ENCODE measurements around the gene FAM117A.

FAM117A gene

GRCh38 chr17:49707608-49708514, 56.1 kb downstream of the FAM117A start, which contains the start of gene SLC35B1:
Gene SLC35B1 (minus strand): TSS chr17:49707964. CDS start chr17:49707833, 131 bp downstream.
- peak; percentile 98 for DNase-seq (ENCODE audit: low spot score)

GRCh38 chr17:49707246-49707607, 56.7 kb downstream of the FAM117A start:
- no peak for DNase-seq (ENCODE audit: low spot score)

GRCh38 chr17:49705254-49705653, 58.7 kb downstream of the FAM117A start:
- no peak for DNase-seq (ENCODE audit: low spot score)

GRCh38 chr17:49703557-49704277, 60.2 kb downstream of the FAM117A start:
- DNase-seq (ENCODE audit: low spot score), result peak; percentile 44

GRCh38 chr17:49700960-49701359, 63.0 kb downstream of the FAM117A start:
- no peak for DNase-seq (ENCODE audit: low spot score)

- DNase-seq (ENCODE audit: low spot score), result no peak
Observed at GRCh38 chr17:49699966-49700575, 63.9 kb downstream of the FAM117A start.

- no peak for DNase-seq (ENCODE audit: low spot score)
Observed at GRCh38 chr17:49698005-49698404, 65.9 kb downstream of the FAM117A start.

GRCh38 chr17:49696233-49696761, 67.6 kb downstream of the FAM117A start:
- no peak for DNase-seq (ENCODE audit: low spot score)

GRCh38 chr17:49695698-49696232, 68.2 kb downstream of the FAM117A start:
- DNase-seq (ENCODE audit: low spot score), result no peak

- peak; percentile 39 for DNase-seq (ENCODE audit: low spot score)
Observed at GRCh38 chr17:49694847-49695697, 68.9 kb downstream of the FAM117A start.

- no peak for DNase-seq (ENCODE audit: low spot score)
Observed at GRCh38 chr17:49692751-49693150, 71.2 kb downstream of the FAM117A start.

- DNase-seq (ENCODE audit: low spot score), result no peak
Observed at GRCh38 chr17:49691677-49692191, 72.2 kb downstream of the FAM117A start.

GRCh38 chr17:49691086-49691676, 72.8 kb downstream of the FAM117A start:
- peak; percentile 27 for DNase-seq (ENCODE audit: low spot score)

- no peak for DNase-seq (ENCODE audit: low spot score)
Observed at GRCh38 chr17:49690256-49690655, 73.7 kb downstream of the FAM117A start.

- DNase-seq (ENCODE audit: low spot score), result no peak
Observed at GRCh38 chr17:49688848-49689247, 75.1 kb downstream of the FAM117A start.

GRCh38 chr17:49687878-49688491, 75.9 kb downstream of the FAM117A start:
- no peak for DNase-seq (ENCODE audit: low spot score)

- DNase-seq (ENCODE audit: low spot score), result no peak
Observed at GRCh38 chr17:49681106-49681979, 82.6 kb downstream of the FAM117A start.

- DNase-seq (ENCODE audit: low spot score), result no peak
Observed at GRCh38 chr17:49680314-49680713, 83.6 kb downstream of the FAM117A start.
